Neural progenitor cell (in vitro differentiated cells): ENCODE data around the gene PLCB3. TPM values are rescaled to one million over a fixed set of nuclear protein-coding genes. Genes with fewer than 3 reads are reported as not detected.
A peak's percentile ranks its signal among the peaks of the same experiment; 100 is the strongest.
"Not testable (repeated sequence)": the region's sequence is repeated elsewhere in the genome, so short reads cannot be mapped to it uniquely, and the experiment has no call there.

Experiments
- DNase-seq: peaks from one replicate; pipeline ENCODE4 v3.0.0-alpha.2; 2016; ENCODE audit warnings: low spot score
- H2AFZ ChIP-seq: fragments of 200-600 bp; sonication (generic); replicated peaks from 2 replicates; pipeline ENCODE4 v1.6.1; 2016; ENCODE audit warnings: antibody characterized with exemption
- H3F3A ChIP-seq: fragments of 200-600 bp; sonication (generic); 2 replicates; pipeline ENCODE4 v1.6.1; 2016; ENCODE audit warnings: antibody characterized with exemption, low read depth
- H3K27ac ChIP-seq: fragments of 200-600 bp; sonication (generic); 2 replicates; pipeline ENCODE4 v1.5.1; 2016; ENCODE audit warnings: mild to moderate bottlenecking
- H3K27me3 ChIP-seq: fragments of 200-600 bp; sonication (generic); 2 replicates; pipeline ENCODE4 v1.6.1; 2016; ENCODE audit warnings: mild to moderate bottlenecking, moderate library complexity
- H3K36me3 ChIP-seq: fragments of 200-600 bp; sonication (generic); 2 replicates; pipeline ENCODE4 v1.5.1; 2016
- H3K4me1 ChIP-seq: fragments of 200-600 bp; sonication (generic); 2 replicates; pipeline ENCODE4 v1.6.1; 2016; ENCODE audit warnings: mixed run types
- H3K4me2 ChIP-seq: fragments of 200-600 bp; sonication (generic); 2 replicates; pipeline ENCODE4 v1.6.1; 2016
- H3K4me3 ChIP-seq: fragments of 200-600 bp; sonication (generic); 2 replicates; pipeline ENCODE4 v1.5.1; 2016
- H3K79me2 ChIP-seq: fragments of 200-600 bp; sonication (generic); 2 replicates; pipeline ENCODE4 v1.6.1; 2016; ENCODE audit warnings: low read depth
- H3K9ac ChIP-seq: fragments of 200-600 bp; sonication (generic); 2 replicates; pipeline ENCODE4 v1.6.1; 2016
- H3K9me3 ChIP-seq: fragments of 200-600 bp; sonication (generic); 2 replicates; pipeline ENCODE4 v1.5.1; 2016; ENCODE audit warnings: low read depth
- H4K20me1 ChIP-seq: fragments of 200-600 bp; sonication (generic); 2 replicates; pipeline ENCODE4 v1.6.1; 2016; ENCODE audit warnings: low read depth
- H3K27ac Mint-ChIP-seq: 3 replicates; pipeline ENCODE4 v1.8.0; 2021; ENCODE audit warnings: mixed read lengths
- H3K27me3 Mint-ChIP-seq: 2 replicates; pipeline ENCODE4 v1.8.0; 2022; ENCODE audit warnings: low read depth, mild to moderate bottlenecking, inconsistent platforms, moderate library complexity, mixed read lengths; ENCODE audit not compliant: insufficient read depth
- H3K36me3 Mint-ChIP-seq: 3 replicates; pipeline ENCODE4 v1.8.0; 2021; ENCODE audit warnings: mixed read lengths
- H3K4me1 Mint-ChIP-seq: 3 replicates; pipeline ENCODE4 v1.8.0; 2021; ENCODE audit warnings: mixed read lengths
- H3K4me3 Mint-ChIP-seq: 3 replicates; pipeline ENCODE4 v1.8.0; 2021; ENCODE audit warnings: mild to moderate bottlenecking, moderate library complexity, mixed read lengths
- H3K9me3 Mint-ChIP-seq: 3 replicates; pipeline ENCODE4 v1.8.0; 2020; ENCODE audit warnings: mixed read lengths
- CTCF ChIP-seq: fragments of 200-600 bp; sonication (generic); IDR thresholded peaks from 2 replicates; pipeline ENCODE4 v1.5.1; 2017; ENCODE audit warnings: antibody characterized with exemption, mild to moderate bottlenecking
- EZH2 ChIP-seq: fragments of 200-600 bp; sonication (generic); IDR thresholded peaks from 2 replicates; pipeline ENCODE4 v1.6.1; 2017; ENCODE audit warnings: antibody characterized with exemption, mild to moderate bottlenecking, moderate library complexity
- EZH2phosphoT487 ChIP-seq: fragments of 200-600 bp; sonication (generic); IDR thresholded peaks from 2 replicates; pipeline ENCODE4 v1.6.1; 2017; ENCODE audit warnings: antibody characterized with exemption
- total RNA-seq: library from RNA; depleted of rRNA; stranded (reverse); fragments of >200 nt; gene quantifications from 2 replicates; pipeline ENCODE4 v1.2.3, GENCODE V29; 2015; ENCODE audit warnings: low replicate concordance

PLCB3 gene
- total RNA-seq, 1 donor from 2014 or later: 15.6 TPM

- peak overlapping the region; percentile 65 for H3K4me3 ChIP-seq
- H3K79me2 ChIP-seq: peaks cover 25% of the 10 kb centered on the region
- H3K27me3 Mint-ChIP-seq: peaks cover 9% of the 10 kb centered on the region
- H3K4me2 ChIP-seq: peak overlapping the region; percentile 82
- no peaks in the 10 kb centered on the region for H3K9me3 ChIP-seq
- H3K4me1 ChIP-seq: peaks cover 27% of the 10 kb centered on the region
- H3K27ac ChIP-seq: no peak overlapping the region
- H3K9ac ChIP-seq: no peak overlapping the region
- H3K36me3 ChIP-seq: no peaks in the 10 kb centered on the region
- H3K4me3 Mint-ChIP-seq: peak overlapping the region; percentile 89
- H3K27ac Mint-ChIP-seq: no peak overlapping the region
- H4K20me1 ChIP-seq: peaks cover 22% of the 10 kb centered on the region
- H3F3A ChIP-seq: peaks cover 46% of the 10 kb centered on the region
- H3K4me1 Mint-ChIP-seq: peaks cover 44% of the 10 kb centered on the region
- TF ChIP-seq EZH2phosphoT487: no peak
- TF ChIP-seq EZH2: no peak
- no peak for TF ChIP-seq CTCF
- DNase-seq: no peak
- no peak overlapping the region for H2AFZ ChIP-seq
- H3K36me3 Mint-ChIP-seq: peaks cover 2% of the 10 kb centered on the region
- peaks cover 6% of the 10 kb centered on the region for H3K27me3 ChIP-seq
- no peaks in the 10 kb centered on the region for H3K9me3 Mint-ChIP-seq
Observed at GRCh38 chr11:64244966-64245365, 6.4 kb upstream of the PLCB3 start.

- no peaks in the 10 kb centered on the region for H3K36me3 ChIP-seq
- peaks cover 25% of the 10 kb centered on the region for H3K79me2 ChIP-seq
- DNase-seq: no peak
- H3K27me3 Mint-ChIP-seq: peaks cover 9% of the 10 kb centered on the region
- peaks cover 46% of the 10 kb centered on the region for H3F3A ChIP-seq
- peak overlapping the region; percentile 65 for H3K4me3 ChIP-seq
- H3K4me1 Mint-ChIP-seq: peaks cover 43% of the 10 kb centered on the region
- H2AFZ ChIP-seq: no peak overlapping the region
- peak overlapping the region; percentile 89 for H3K4me3 Mint-ChIP-seq
- peaks cover 2% of the 10 kb centered on the region for H3K36me3 Mint-ChIP-seq
- H4K20me1 ChIP-seq: peaks cover 22% of the 10 kb centered on the region
- H3K9ac ChIP-seq: no peak overlapping the region
- no peak for TF ChIP-seq EZH2
- TF ChIP-seq EZH2phosphoT487: no peak
- TF ChIP-seq CTCF: no peak
- no peaks in the 10 kb centered on the region for H3K9me3 Mint-ChIP-seq
- no peak overlapping the region for H3K27ac ChIP-seq
- peaks cover 29% of the 10 kb centered on the region for H3K4me1 ChIP-seq
- peaks cover 6% of the 10 kb centered on the region for H3K27me3 ChIP-seq
- H3K4me2 ChIP-seq: peak overlapping the region; percentile 82
- no peak overlapping the region for H3K27ac Mint-ChIP-seq
- no peaks in the 10 kb centered on the region for H3K9me3 ChIP-seq
Observed at GRCh38 chr11:64245401-64245796, 5.9 kb upstream of the PLCB3 start.

GRCh38 chr11:64245797-64246620 lies 5.3 kb upstream of the PLCB3 start:
- H3K36me3 Mint-ChIP-seq: peaks cover 2% of the 10 kb centered on the region
- peaks cover 49% of the 10 kb centered on the region for H3F3A ChIP-seq
- peak overlapping the region; percentile 82 for H3K4me2 ChIP-seq
- H3K4me3 ChIP-seq: peak overlapping the region; percentile 65
- H3K9me3 Mint-ChIP-seq: no peaks in the 10 kb centered on the region
- H3K4me1 Mint-ChIP-seq: peaks cover 45% of the 10 kb centered on the region
- H4K20me1 ChIP-seq: peaks cover 22% of the 10 kb centered on the region
- H3K4me1 ChIP-seq: peaks cover 33% of the 10 kb centered on the region
- no peak overlapping the region for H2AFZ ChIP-seq
- DNase-seq: peak; percentile 44
- H3K79me2 ChIP-seq: peaks cover 25% of the 10 kb centered on the region
- TF ChIP-seq CTCF (no peak), EZH2phosphoT487 (no peak), EZH2 (no peak)
- H3K9me3 ChIP-seq: no peaks in the 10 kb centered on the region
- H3K36me3 ChIP-seq: no peaks in the 10 kb centered on the region
- H3K27ac Mint-ChIP-seq: peak overlapping the region; percentile 46
- no peak overlapping the region for H3K27ac ChIP-seq
- H3K9ac ChIP-seq: no peak overlapping the region
- H3K27me3 ChIP-seq: peaks cover 6% of the 10 kb centered on the region
- peaks cover 9% of the 10 kb centered on the region for H3K27me3 Mint-ChIP-seq
- peak overlapping the region; percentile 89 for H3K4me3 Mint-ChIP-seq

GRCh38 chr11:64246621-64246870 lies 4.8 kb upstream of the PLCB3 start:
- Histone ChIP-seq H3K4me2 (peak overlapping the region; percentile 82), H4K20me1 (peaks cover 22% of the 10 kb centered on the region), H3K4me3 (peak overlapping the region; percentile 65), H3K4me1 (peaks cover 34% of the 10 kb centered on the region), H3K79me2 (peaks cover 26% of the 10 kb centered on the region), H3F3A (peaks cover 50% of the 10 kb centered on the region)
- H3K36me3 Mint-ChIP-seq, DNase-seq, H3K36me3 ChIP-seq, H3K9me3 Mint-ChIP-seq, H3K27ac Mint-ChIP-seq, H3K27ac ChIP-seq, H3K9me3 ChIP-seq, H2AFZ ChIP-seq, H3K27me3 Mint-ChIP-seq, H3K27me3 ChIP-seq, H3K9ac ChIP-seq: not testable (repeated sequence)
- Mint-ChIP-seq H3K4me1 (peaks cover 45% of the 10 kb centered on the region), H3K4me3 (peak overlapping the region; percentile 94)
